ENCODE results near the gene CYSTM1.

DNA sequence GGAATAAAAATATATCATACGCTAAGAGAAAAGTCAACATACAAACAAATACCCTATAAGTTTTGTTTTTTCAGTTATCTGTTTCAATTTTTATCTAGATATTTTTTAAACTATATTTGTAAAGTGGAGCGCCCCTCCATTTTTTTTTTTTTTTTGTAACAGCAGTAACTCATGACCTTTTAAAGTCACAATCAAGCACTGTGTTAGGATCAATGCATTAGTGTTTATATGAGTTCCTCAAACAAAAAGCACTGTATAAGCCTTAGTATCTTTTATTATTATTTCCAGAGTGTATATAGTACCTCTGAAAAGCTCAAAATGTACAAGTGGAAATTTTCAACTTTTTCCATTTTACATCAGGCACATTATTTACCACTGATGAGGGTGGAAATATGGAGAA lies 107.3 kb downstream of the CYSTM1 start:
- no peak for TF ChIP-seq CEBPB (IDR thresholded peaks at IDR 0.05)
- TF ChIP-seq, protein P1, sequence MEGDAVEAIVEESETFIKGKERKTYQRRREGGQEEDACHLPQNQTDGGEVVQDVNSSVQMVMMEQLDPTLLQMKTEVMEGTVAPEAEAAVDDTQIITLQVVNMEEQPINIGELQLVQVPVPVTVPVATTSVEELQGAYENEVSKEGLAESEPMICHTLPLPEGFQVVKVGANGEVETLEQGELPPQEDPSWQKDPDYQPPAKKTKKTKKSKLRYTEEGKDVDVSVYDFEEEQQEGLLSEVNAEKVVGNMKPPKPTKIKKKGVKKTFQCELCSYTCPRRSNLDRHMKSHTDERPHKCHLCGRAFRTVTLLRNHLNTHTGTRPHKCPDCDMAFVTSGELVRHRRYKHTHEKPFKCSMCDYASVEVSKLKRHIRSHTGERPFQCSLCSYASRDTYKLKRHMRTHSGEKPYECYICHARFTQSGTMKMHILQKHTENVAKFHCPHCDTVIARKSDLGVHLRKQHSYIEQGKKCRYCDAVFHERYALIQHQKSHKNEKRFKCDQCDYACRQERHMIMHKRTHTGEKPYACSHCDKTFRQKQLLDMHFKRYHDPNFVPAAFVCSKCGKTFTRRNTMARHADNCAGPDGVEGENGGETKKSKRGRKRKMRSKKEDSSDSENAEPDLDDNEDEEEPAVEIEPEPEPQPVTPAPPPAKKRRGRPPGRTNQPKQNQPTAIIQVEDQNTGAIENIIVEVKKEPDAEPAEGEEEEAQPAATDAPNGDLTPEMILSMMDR (IDR thresholded peaks at IDR 0.05), result no peak
- TF ChIP-seq, protein P2, sequence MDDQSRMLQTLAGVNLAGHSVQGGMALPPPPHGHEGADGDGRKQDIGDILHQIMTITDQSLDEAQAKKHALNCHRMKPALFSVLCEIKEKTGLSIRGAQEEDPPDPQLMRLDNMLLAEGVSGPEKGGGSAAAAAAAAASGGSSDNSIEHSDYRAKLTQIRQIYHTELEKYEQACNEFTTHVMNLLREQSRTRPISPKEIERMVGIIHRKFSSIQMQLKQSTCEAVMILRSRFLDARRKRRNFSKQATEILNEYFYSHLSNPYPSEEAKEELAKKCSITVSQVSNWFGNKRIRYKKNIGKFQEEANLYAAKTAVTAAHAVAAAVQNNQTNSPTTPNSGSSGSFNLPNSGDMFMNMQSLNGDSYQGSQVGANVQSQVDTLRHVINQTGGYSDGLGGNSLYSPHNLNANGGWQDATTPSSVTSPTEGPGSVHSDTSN (IDR thresholded peaks at IDR 0.05), result no peak
- TF ChIP-seq CBX2 (IDR thresholded peaks at IDR 0.05; ENCODE audit: borderline replicate concordance, low read depth), result no peak
- TF ChIP-seq EP300 (IDR thresholded peaks at IDR 0.05), result no peak
- TF ChIP-seq BHLHE40 (IDR thresholded peaks at IDR 0.05; ENCODE audit: low read depth, low read length), result no peak
- no peak for TF ChIP-seq MYC (IDR thresholded peaks at IDR 0.05; ENCODE audit: borderline replicate concordance, low read length)
- TF ChIP-seq RCOR1 (IDR thresholded peaks at IDR 0.05; ENCODE audit: low read depth, low read length), result no peak
- no peak for TF ChIP-seq PHF8 (IDR thresholded peaks at IDR 0.05; ENCODE audit: borderline replicate concordance, low read depth)
- TF ChIP-seq EHMT2 (IDR thresholded peaks at IDR 0.05; ENCODE audit: low read depth), result no peak
- no peak for TF ChIP-seq POLR2A (IDR thresholded peaks at IDR 0.05; ENCODE audit: low read length)
- TF ChIP-seq, protein P3, sequence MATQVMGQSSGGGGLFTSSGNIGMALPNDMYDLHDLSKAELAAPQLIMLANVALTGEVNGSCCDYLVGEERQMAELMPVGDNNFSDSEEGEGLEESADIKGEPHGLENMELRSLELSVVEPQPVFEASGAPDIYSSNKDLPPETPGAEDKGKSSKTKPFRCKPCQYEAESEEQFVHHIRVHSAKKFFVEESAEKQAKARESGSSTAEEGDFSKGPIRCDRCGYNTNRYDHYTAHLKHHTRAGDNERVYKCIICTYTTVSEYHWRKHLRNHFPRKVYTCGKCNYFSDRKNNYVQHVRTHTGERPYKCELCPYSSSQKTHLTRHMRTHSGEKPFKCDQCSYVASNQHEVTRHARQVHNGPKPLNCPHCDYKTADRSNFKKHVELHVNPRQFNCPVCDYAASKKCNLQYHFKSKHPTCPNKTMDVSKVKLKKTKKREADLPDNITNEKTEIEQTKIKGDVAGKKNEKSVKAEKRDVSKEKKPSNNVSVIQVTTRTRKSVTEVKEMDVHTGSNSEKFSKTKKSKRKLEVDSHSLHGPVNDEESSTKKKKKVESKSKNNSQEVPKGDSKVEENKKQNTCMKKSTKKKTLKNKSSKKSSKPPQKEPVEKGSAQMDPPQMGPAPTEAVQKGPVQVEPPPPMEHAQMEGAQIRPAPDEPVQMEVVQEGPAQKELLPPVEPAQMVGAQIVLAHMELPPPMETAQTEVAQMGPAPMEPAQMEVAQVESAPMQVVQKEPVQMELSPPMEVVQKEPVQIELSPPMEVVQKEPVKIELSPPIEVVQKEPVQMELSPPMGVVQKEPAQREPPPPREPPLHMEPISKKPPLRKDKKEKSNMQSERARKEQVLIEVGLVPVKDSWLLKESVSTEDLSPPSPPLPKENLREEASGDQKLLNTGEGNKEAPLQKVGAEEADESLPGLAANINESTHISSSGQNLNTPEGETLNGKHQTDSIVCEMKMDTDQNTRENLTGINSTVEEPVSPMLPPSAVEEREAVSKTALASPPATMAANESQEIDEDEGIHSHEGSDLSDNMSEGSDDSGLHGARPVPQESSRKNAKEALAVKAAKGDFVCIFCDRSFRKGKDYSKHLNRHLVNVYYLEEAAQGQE (IDR thresholded peaks at IDR 0.05), result no peak
- TF ChIP-seq, protein P4, sequence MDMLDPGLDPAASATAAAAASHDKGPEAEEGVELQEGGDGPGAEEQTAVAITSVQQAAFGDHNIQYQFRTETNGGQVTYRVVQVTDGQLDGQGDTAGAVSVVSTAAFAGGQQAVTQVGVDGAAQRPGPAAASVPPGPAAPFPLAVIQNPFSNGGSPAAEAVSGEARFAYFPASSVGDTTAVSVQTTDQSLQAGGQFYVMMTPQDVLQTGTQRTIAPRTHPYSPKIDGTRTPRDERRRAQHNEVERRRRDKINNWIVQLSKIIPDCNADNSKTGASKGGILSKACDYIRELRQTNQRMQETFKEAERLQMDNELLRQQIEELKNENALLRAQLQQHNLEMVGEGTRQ (IDR thresholded peaks at IDR 0.05), result no peak

Data from A549 (cell line).